Measurements from ENCODE around the gene MYBPC1. TPM values are rescaled to one million over a fixed set of nuclear protein-coding genes. Genes with fewer than 3 reads are reported as not detected.
"Not testable (repeated sequence)": the region's sequence is repeated elsewhere in the genome, so short reads cannot be mapped to it uniquely, and the experiment has no call there.

Gene MYBPC1
- not detected in 2 replicates for total RNA-seq (2014; rRNA removed; shearing (Covaris generic))

GRCh38 chr12:101594700-101595099 lies at the start of gene MYBPC1:
TSS of gene MYBPC1 (plus strand) at chr12:101594971. CDS start at chr12:101595071, 100 bp downstream.
- DNase-seq (ENCODE audit: low read depth) = no peak

GRCh38 chr12:101551362-101552114 lies 43.2 kb upstream of the MYBPC1 start:
- no peak for DNase-seq (ENCODE audit: low read depth)

GRCh38 chr12:101552277-101552676 lies 42.5 kb upstream of the MYBPC1 start:
- DNase-seq (ENCODE audit: low read depth) = peak; percentile 20

GRCh38 chr12:101557094-101557493 lies 37.7 kb upstream of the MYBPC1 start:
- DNase-seq (ENCODE audit: low read depth) = no peak

GRCh38 chr12:101558726-101559125 lies 36.0 kb upstream of the MYBPC1 start:
- not testable (repeated sequence) for DNase-seq (ENCODE audit: low read depth)

GRCh38 chr12:101563212-101563611 lies 31.6 kb upstream of the MYBPC1 start:
- DNase-seq (ENCODE audit: low read depth) = peak; percentile 16

- peak; percentile 11 for DNase-seq (ENCODE audit: low read depth)
Observed at GRCh38 chr12:101564912-101565311, 29.9 kb upstream of the MYBPC1 start.

GRCh38 chr12:101566318-101566717 lies 28.5 kb upstream of the MYBPC1 start:
- peak; percentile 44 for DNase-seq (ENCODE audit: low read depth)

GRCh38 chr12:101567918-101568317 lies 26.9 kb upstream of the MYBPC1 start:
- DNase-seq (ENCODE audit: low read depth) = no peak

- peak; percentile 33 for DNase-seq (ENCODE audit: low read depth)
Observed at GRCh38 chr12:101570047-101570446, 24.7 kb upstream of the MYBPC1 start.

GRCh38 chr12:101571105-101571504 lies 23.7 kb upstream of the MYBPC1 start:
- DNase-seq (ENCODE audit: low read depth) = no peak

GRCh38 chr12:101573743-101574142 lies 21.0 kb upstream of the MYBPC1 start:
- DNase-seq (ENCODE audit: low read depth) = no peak

- no peak for DNase-seq (ENCODE audit: low read depth)
Observed at GRCh38 chr12:101578417-101578816, 16.4 kb upstream of the MYBPC1 start.

GRCh38 chr12:101581190-101581589 lies 13.6 kb upstream of the MYBPC1 start:
- no peak for DNase-seq (ENCODE audit: low read depth)

GRCh38 chr12:101582937-101583336 lies 11.8 kb upstream of the MYBPC1 start:
- no peak for DNase-seq (ENCODE audit: low read depth)

- DNase-seq (ENCODE audit: low read depth) = no peak
Observed at GRCh38 chr12:101590383-101590782, 4.4 kb upstream of the MYBPC1 start.

- DNase-seq (ENCODE audit: low read depth) = no peak
Observed at GRCh38 chr12:101591781-101592180, 3.0 kb upstream of the MYBPC1 start.

GRCh38 chr12:101592448-101592847 lies 2.3 kb upstream of the MYBPC1 start:
- DNase-seq (ENCODE audit: low read depth) = no peak

GRCh38 chr12:101592921-101593320 lies 1.9 kb upstream of the MYBPC1 start:
- DNase-seq (ENCODE audit: low read depth) = peak; percentile 13

- DNase-seq (ENCODE audit: low read depth) = no peak
Observed at GRCh38 chr12:101596172-101596571, 1.4 kb downstream of the MYBPC1 start.

GRCh38 chr12:101597164-101597563 lies 2.4 kb downstream of the MYBPC1 start:
- DNase-seq (ENCODE audit: low read depth) = no peak

GRCh38 chr12:101598483-101598882 lies 3.7 kb downstream of the MYBPC1 start:
- no peak for DNase-seq (ENCODE audit: low read depth)

- peak; percentile 17 for DNase-seq (ENCODE audit: low read depth)
Observed at GRCh38 chr12:101599311-101599710, 4.5 kb downstream of the MYBPC1 start.

Measured in Daoy (cell line).